Activated CD8-positive, alpha-beta memory T cell treated with anti-CD3 and anti-CD28 coated beads for 36 hours (primary cell): ENCODE measurements around the gene RAPGEF4. TPM values are rescaled to one million over a fixed set of nuclear protein-coding genes. Genes with fewer than 3 reads are reported as not detected.
"Not testable (repeated sequence)": the region's sequence is repeated elsewhere in the genome, so short reads cannot be mapped to it uniquely, and the experiment has no call there.

ENCODE experiments used
- CTCF ChIA-PET: fragments of 350-600 bp; sonication (Branson Sonifier 250); formaldehyde crosslinking; loops from one replicate; lab custom pipeline; 2021; ENCODE audit warnings: antibody characterized with exemption; lab: Charles Lee
- POLR2A ChIA-PET: fragments of 350-600 bp; sonication (Branson Sonifier 250); formaldehyde crosslinking; loops from one replicate; lab custom pipeline; 2021; ENCODE audit warnings: antibody characterized with exemption; lab: Charles Lee
- total RNA-seq, 2 experiments: library from RNA; stranded (reverse); gene quantifications; one replicate each; pipeline ENCODE4 v1.2.3, GENCODE V29; 2021

The RAPGEF4 gene
- total RNA-seq, 2 experiments from 2014 or later, result not detected

DNA sequence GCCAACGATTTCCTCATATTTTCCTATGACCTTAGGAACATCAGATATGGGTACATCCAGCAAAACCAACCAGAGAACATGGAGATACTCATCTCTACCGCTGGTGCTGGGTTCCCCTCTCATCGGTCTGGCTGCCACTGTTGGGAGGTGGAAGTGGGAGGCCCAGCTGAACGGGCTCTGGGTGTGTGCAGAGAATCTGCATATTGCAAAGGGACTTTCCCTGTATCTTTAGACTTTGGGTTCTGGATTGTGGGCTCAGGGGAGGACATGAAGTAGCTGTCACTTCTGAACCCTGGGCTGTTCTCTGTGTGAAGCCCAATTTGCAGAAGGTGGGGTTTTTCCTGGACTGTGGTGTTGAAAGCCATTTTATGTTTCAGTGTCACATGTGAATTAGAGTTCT, 30.0 kb downstream of the RAPGEF4 start:
- POLR2A ChIA-PET, result no interaction called here

GRCh38 chr2:172768401-172768800, 32.8 kb downstream of the RAPGEF4 start:
- POLR2A ChIA-PET, result no interaction called here
- CTCF ChIA-PET, result no interaction called here

More for the DNA sequence above, 30.0 kb downstream of the RAPGEF4 start:
- CTCF ChIA-PET, result no interaction called here

GRCh38 chr2:172769879-172770278, 34.2 kb downstream of the RAPGEF4 start:
- CTCF ChIA-PET, result no interaction called here
- POLR2A ChIA-PET, result no interaction called here

- ChIA-PET CTCF (no interaction called here), POLR2A (no interaction called here)
Observed at GRCh38 chr2:172770887-172771286, 35.2 kb downstream of the RAPGEF4 start.

- ChIA-PET CTCF (no interaction called here), POLR2A (no interaction called here)
Observed at GRCh38 chr2:172772633-172773032, 37.0 kb downstream of the RAPGEF4 start.

- CTCF ChIA-PET, result no interaction called here
Observed at GRCh38 chr2:172774302-172774701, 38.7 kb downstream of the RAPGEF4 start.

GRCh38 chr2:172775319-172775718, 39.7 kb downstream of the RAPGEF4 start:
- CTCF ChIA-PET, result interaction anchor here (0.6 to 1.6 kb wide), 2 partner anchors 13 to 496 kb away, joined by 3 read pairs; no protein-coding TSS in a partner anchor
- POLR2A ChIA-PET, result no interaction called here

More at GRCh38 chr2:172774302-172774701, 38.7 kb downstream of the RAPGEF4 start:
- POLR2A ChIA-PET, result no interaction called here

- POLR2A ChIA-PET, result no interaction called here
- CTCF ChIA-PET, result no interaction called here
Observed at GRCh38 chr2:172777431-172777830, 41.8 kb downstream of the RAPGEF4 start.

- POLR2A ChIA-PET, result no interaction called here
- CTCF ChIA-PET, result no interaction called here
Observed at GRCh38 chr2:172782506-172783164, 47.0 kb downstream of the RAPGEF4 start.

DNA sequence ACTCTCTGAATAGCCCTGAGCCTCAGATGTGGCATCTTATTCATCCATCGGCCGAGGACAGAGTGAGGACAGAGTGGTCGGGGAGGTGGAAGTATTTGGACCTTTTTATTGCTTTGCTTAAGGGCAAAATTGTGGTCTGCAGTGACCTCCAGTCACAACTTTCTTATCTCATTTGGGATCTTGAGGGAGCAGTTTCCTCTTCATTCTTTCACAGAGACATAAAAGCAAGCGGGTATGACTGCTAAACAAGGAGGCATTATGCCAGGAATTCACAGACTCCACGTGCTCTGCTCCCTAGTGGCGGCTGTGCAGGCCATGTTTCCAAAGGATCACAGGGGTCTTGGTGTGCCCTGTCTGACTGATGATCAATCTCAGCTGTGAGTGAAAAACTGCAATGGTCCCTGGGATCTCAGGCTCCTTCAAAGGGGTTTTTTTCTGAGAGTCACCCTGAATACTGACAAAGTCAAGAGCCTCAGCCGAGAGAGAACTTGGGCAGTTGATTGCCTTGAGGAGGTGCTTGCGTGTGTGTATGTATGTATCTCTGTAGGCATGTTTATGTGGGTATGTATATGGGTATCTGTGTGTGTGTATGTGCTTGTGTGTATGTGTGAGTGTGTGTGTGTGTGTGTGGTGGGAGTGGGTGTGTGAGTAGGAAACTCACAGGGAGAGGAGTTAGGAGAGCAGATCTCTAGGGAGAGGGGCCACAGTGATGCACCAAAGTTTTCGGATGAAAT, 47.7 kb downstream of the RAPGEF4 start:
- POLR2A ChIA-PET, result no interaction called here
- CTCF ChIA-PET, result no interaction called here

- ChIA-PET POLR2A (no interaction called here), CTCF (interaction anchor here (1.0 kb wide), 1 partner anchor 14 kb away, joined by 3 read pairs; no protein-coding TSS in a partner anchor)
Observed at GRCh38 chr2:172788871-172789270, 53.2 kb downstream of the RAPGEF4 start.

GRCh38 chr2:172790404-172790803, 54.8 kb downstream of the RAPGEF4 start:
- CTCF ChIA-PET, result no interaction called here
- POLR2A ChIA-PET, result no interaction called here

DNA sequence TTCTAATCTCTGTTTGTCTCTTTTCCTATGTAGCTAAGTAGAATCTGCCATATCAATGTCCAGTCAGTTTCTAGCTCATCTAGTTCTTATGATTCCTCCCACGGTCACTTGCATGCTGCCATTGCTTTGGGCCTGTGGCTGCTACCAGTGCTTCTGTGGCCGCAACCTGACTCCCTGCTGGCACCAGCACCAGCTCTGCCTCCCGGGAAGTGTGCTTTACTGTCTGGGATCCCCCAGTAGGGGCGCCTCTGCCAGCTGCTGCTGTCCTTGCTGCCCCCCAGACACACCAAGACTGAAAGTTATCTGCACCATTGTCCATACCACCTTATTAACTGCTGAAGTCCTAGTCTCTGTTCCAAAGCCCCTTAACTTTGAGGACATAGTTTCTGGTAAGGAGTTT, 56.3 kb downstream of the RAPGEF4 start:
- POLR2A ChIA-PET, result no interaction called here

DNA sequence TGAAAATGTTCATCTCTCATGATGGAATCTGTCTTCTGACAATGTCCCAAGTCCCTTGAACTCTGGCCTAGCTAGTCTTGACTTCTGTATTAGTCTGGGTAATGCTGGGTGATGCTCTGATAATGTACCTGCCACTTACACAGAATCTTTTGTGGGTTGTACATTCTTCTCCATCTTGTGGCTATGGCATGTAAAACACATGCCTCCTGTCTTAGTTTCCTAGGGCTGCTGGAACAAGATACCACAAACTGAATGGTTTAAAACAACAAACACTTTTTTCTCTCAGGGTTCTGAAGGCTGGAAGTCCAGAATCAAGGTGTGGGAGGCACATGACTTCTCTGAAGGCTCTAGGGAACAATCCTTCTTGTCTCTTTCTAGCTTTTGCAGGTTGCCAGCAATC, 57.1 kb downstream of the RAPGEF4 start:
- CTCF ChIA-PET, result no interaction called here
- POLR2A ChIA-PET, result no interaction called here

More for the DNA sequence above, 56.3 kb downstream of the RAPGEF4 start:
- CTCF ChIA-PET, result no interaction called here

DNA sequence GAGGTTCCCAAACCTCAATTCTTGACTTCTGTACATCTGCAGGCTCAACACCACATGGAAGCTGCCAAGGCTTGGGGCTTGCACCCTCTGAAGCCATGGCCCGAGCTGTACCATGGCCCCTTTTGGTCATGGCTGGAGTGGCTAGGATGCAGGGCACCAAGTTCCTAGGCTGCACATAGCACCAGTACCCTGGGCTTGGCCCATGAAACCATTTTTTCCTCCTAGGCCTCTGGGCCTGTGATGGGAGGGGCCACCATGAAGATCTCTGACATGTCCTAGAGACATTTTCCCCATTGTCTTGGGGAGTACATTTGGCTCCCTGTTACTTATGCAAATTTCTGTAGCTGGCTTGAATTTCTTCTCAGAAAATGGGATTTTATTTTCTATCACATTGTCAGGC, 67.7 kb downstream of the RAPGEF4 start:
- CTCF ChIA-PET, POLR2A ChIA-PET: not testable (repeated sequence)

GRCh38 chr2:172804423-172804822, 68.8 kb downstream of the RAPGEF4 start:
- ChIA-PET CTCF (no interaction called here), POLR2A (no interaction called here)

GRCh38 chr2:172806493-172806892, 70.8 kb downstream of the RAPGEF4 start:
- CTCF ChIA-PET, result interaction anchor here (1.0 to 1.4 kb wide), 3 partner anchors 9 to 126 kb away, joined by 3 read pairs; no protein-coding TSS in a partner anchor
- POLR2A ChIA-PET, result no interaction called here

GRCh38 chr2:172806996-172807395, 71.4 kb downstream of the RAPGEF4 start:
- POLR2A ChIA-PET, result no interaction called here

DNA sequence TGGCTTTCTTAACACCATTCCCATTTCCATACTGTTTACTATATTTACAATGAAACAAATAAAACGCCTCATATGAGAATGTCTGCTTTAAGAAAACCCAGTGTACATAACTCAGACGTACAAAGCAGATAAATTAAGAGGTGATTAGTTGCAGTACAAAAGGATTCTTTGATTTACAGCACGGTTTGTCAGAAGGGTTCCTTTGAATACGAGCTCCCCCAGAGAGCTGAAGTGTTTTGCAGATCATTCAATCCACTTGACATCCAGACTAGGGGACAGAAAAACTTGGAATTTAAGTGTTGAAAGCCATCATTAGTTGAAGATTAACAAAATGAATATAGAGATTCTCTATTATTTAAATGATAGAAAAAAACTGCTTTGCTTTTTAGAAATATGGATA, 72.5 kb downstream of the RAPGEF4 start:
- ChIA-PET CTCF (interaction anchor here (1.1 kb wide), 1 partner anchor 124 kb away, joined by 3 read pairs; no protein-coding TSS in a partner anchor), POLR2A (no interaction called here)

More at GRCh38 chr2:172806996-172807395, 71.4 kb downstream of the RAPGEF4 start:
- CTCF ChIA-PET, result interaction anchor here (1.1 to 1.4 kb wide), 3 partner anchors 9 to 125 kb away, joined by 3 read pairs; no protein-coding TSS in a partner anchor

GRCh38 chr2:172811027-172811426, 75.4 kb downstream of the RAPGEF4 start:
- ChIA-PET CTCF (no interaction called here), POLR2A (no interaction called here)
